ENCODE results near the gene SCNN1B.

- TF ChIP-seq POLR2A (IDR thresholded peaks at IDR 0.05) (no peak), CTCF (IDR thresholded peaks at IDR 0.05) (no peak), POLR2AphosphoS5 (IDR thresholded peaks at IDR 0.05) (no peak)
Measured at GRCh38 chr16:23288726-23289512, 13.2 kb upstream of the SCNN1B start.
